Fibroblast of the conjunctiva (primary cell): ENCODE data around the gene ZNF841.
"Not testable (repeated sequence)": the region's sequence is repeated elsewhere in the genome, so short reads cannot be mapped to it uniquely, and the experiment has no call there.

Experiments used
- DNase-seq: peaks from one replicate; pipeline ENCODE4 v3.0.0-alpha.2; 2010; ENCODE audit warnings: low read depth

ZNF841 gene

DNA sequence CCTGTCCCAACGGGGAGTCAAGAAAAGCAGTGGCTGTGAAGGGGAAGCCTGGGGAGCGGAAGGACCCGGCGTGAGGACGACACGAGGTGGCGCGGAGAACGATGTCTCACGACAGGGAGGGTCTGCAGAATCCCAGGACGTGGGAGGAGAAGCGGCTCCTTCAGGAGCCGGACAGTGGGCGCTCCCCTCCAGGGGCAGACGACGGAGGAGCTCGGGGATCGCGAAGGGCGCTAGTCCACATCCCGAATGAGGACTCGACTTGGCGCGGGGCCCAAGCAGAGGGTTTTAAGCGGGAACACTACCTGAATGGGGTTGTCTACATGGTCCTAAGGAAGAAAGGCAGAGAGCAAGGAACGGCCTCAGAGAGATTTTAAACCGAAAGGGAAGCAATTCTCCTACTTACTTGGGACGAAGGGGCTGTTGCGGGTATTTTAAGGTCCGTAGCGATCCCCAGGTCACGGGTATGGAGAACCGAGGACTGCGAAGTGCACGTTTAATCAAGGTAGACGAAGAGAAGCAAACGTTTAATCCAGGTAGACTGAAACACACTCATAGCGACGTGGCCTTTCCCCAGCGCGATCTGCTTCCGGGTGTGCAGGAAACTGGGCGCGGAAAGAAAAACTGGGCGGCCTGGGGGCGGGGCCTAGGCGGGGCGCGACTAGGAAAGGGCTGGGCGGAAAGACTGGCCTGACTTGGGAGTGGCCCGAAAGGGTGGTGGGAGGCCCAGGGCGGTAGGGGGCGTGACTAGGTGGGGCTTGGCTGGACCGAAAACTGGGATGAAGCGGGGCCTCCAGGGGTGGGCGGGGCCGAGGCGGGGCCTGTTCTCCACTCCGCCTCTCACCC is at the start of gene ZNF841:
ZNF841 (minus strand) TSS at position 594 of the 843 bp plus-strand sequence. CDS start 10,964 bp downstream, outside the sequence.
- peak; percentile 91 for DNase-seq

DNA sequence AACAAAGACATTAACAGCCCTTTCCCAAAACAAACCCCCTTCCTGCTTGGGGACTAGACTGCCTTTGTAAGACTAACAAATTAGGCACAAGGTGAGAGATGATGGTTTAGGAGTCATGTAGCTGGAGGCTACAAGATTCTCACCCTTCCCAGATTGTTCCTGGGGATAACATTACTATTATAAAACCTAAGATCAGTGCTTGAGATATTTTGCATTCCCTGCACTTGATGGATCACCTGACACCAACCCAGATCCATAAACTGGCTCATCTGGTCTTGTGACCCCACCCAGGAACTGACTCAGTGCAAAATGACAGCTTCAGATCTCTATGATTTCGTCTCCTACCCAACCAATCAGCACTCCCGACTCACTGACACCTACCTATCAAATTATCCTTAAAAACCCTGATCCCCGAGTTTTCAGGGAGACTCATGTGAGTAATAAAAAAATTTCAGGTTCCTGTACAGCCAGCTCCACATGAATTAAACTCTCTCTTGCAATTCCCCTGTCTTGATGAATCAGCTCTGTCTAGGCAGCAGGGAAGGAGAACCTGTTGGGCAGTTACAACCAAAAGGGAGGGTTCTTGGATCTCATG is 46.5 kb upstream of the ZNF841 start:
- no peak for DNase-seq

- DNase-seq, result no peak
Measured at GRCh38 chr19:52141203-52141602, 45.6 kb upstream of the ZNF841 start.

DNA sequence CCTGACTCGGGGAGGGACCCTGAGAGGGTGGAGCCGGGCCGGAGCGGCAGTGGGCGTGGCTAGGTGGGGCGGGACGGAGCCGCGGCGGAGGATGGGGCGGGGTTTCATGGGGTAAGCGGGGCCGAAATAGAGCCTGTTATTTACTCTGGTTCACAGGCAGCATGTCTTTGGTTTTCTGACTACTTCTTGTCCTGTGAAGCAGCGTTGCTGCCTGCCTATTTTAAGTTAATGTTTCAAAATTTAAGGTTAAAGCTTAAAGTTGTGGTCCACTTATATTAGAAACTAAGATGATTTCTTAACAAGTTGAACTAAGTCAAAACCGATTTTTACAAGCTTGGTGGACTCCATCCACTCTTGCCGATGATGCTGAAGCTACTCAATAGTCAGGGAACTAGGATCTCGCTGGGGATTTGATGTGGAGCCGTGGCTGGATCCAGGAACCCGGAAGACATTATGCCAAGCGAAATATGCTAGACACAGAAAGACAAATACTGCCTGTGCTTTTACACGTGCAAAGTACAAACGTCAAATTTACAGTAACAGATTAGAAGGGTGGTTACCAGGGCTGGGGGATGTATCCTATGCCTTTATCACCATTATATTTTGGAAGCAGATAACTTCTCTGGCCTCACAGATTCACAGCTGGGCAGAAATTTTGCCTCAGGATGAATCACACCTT is 44.6 kb upstream of the ZNF841 start:
- no peak for DNase-seq

DNA sequence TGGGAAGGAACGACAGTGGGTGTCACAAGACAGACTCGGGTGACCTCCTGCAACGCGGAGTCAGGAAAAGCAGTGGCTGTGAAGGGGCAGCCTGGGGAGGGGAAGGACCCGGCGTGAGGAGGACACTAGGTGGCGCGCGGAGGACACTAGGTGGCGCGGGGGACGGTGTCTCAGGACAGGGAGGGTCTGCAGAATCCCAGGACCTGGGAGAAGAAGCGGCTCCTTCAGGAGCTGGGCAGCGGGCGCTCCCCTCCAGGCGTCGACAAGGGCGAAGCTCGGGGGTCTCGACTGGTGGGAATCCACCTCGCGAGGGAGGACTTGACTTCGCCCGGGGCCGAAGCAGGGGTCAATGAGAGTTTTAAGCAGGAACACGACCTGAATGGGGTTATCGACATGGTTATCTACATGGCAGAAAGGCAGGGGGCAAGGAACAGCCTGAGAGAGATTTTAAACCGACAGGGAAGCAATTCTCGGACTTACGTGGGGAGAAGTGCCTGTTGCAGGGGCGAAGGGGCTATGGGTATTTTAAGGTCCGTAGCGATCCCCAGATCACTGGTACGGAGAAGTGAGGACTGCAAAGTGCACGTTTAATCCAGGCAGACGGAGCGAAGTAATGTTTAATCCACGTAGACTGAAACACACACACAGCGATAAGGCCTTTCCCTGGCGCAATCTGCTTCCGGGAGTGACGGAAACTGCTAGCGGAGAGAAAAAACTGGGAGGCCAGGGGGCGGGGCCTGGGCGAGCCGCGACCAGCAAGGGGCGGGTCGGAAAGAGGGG is 43.9 kb upstream of the ZNF841 start, which contains the start of gene ZNF616:
ZNF616 (minus strand) TSS at position 687 of the 780 bp plus-strand sequence. CDS start 9,426 bp downstream, outside the sequence.
- peak; percentile 86 for DNase-seq

DNA sequence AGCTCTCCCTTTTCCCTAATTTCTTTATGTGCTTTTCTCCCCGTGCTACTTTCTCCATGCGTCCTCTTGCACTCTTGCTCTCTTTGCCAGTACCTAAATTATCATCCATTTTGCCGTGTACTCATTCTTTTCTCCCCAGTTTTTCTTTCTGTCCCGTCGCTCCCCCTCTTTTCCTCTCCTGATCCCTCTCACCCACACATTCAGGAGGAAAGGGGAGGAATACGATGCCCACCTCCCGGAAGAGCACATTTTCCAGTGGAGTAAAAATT is 43.4 kb upstream of the ZNF841 start:
- no peak for DNase-seq

DNA sequence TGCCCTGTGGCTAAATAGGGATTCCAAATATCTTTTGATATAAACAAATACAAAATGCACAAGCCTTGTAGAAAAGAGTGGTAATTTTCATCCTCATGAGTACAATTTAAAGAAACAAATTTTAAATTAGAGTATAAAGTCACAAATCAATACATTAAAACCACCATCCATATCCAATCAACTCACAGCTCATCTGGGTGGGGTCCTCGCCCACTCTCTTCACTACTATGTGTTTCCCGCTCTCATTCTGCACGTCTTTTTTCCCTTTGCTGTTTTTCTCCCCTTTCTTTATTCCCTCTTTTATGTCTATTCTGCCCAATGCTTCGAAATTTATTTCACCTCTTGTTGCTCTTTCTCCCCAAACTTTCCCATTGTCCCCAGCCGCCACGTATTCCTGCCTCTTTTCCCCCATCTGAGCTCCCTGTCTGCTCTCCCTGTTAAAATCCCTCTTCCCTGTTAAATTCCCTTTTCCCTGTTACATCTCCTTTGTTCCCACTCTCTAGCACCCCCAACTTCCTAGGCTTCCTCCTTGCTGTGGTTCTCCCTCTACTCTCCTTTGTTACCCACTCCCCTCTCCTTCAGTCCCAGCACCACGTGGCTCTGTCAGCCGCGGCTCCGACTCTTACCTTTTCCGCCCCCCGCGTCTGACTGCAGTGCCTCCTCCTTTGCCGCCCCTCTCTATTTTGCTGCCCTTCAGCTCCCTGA is 42.9 kb upstream of the ZNF841 start:
- DNase-seq, result no peak

DNA sequence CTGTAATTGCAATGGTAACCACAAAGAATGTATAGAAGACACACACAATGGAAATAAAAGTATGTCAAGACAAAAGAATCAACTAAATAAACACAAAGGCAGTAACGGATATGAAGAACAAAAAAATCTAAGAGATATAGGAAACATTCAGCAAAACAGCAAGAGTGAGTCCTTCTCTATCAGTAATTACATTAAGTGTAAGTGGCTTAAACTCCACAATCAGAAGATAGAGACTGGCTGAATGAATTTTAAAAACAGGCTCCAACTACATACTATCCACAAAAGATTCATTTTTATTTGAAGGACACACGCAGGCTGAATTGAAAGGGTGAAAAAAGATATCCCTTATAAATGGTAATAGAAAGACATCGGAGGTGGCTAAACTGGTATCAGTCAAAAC is 24.7 kb upstream of the ZNF841 start:
- no peak for DNase-seq

DNA sequence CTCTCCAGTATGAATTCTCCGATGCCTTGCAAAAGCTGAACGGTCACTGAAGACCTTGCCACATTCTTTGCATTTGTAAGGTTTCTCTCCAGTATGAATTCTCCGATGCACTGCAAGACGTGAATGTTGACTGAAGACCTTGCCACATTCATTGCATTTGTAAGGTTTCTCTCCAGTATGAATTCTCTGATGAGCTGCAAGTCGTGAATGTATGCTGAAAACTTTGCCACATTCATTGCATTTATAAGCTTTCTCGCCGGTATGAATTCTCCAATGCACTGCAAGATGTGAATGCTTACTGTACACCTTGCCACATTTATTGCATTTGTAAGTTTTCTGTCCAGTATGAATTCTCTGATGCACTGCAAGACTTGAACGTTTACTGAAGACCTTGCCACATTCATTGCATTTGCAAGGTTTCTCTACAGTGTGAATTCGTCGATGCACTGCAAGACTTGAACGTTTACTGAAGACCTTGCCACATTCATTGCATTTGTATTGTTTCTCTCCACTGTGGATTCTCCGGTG is 20.0 kb upstream of the ZNF841 start:
- no peak for DNase-seq

- no peak for DNase-seq
Measured at GRCh38 chr19:52114691-52115090, 19.1 kb upstream of the ZNF841 start.

GRCh38 chr19:52112624-52113023 is 17.1 kb upstream of the ZNF841 start:
- no peak for DNase-seq

DNA sequence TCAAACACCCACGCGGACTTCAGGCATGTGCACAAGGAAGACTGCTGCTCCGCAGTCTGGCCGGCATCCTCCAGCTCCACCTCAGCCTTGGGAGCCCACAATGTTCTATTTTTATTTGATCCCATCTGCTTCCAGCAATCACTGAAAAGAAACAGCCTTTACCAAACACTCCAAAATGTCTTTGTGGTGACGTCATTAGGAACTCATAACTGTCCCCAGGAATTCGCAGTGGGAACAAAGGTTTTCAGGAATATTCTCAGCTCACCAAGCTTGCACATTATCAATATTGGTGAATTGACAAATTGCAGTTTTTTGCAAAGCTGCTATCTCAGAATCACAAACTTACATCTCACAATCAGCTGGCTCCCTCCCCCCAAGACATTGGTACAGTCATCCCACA is 15.2 kb upstream of the ZNF841 start:
- DNase-seq, result no peak

GRCh38 chr19:52102782-52103181 is 7.2 kb upstream of the ZNF841 start:
- no peak for DNase-seq

- no peak for DNase-seq
Measured at GRCh38 chr19:52101866-52102562, 6.4 kb upstream of the ZNF841 start.

GRCh38 chr19:52099497-52100138 is 4.1 kb upstream of the ZNF841 start:
- no peak for DNase-seq

DNA sequence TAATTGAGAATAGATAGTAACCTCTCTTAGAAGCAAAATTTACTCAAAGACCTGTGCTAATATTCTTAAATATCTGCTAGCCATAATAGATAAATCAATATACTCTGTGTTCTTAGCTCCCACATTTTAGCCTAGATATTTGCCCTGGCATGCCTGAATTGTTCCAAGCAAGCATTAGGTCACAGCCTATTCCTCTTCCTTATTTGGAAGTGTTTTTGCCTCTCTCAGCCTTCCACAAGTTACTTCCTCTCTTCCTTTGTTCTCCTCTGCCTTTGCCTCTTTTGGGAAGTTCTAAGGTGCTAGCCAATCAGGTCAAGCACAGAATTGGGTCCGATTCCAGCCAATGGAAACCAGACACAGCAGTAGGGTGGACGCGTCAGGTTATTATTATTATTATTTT is 851 bp upstream of the ZNF841 start:
- DNase-seq, result not testable (repeated sequence)

DNA sequence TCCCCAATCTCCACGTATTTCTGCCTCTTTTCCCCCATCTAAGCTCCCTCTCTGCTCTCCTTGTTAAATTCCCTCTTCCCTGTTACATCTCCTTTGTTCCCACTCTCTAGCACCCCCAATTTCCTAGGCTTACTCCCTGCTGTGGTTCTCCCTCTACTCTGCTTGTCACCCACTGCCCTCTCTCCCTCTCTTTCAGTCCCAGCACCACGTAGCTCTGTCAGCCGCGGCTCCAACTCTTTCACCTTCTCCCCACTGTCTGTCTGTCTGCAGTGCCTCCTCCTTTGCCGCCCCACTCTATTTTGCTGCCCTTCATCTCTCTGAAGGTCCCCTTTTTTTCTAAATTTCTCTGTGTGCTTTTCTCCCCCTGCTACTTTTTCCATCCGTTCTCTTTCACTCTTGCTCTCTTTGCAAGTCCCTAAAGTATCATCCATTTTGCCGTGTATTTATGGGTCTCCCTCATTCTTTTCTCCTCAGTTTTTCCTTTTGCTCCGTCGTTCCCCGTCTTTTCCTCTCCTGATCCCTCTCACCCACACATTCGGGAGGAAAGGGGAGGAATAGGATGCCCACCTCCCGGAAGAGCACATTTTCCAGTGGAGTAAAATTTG is 937 bp downstream of the ZNF841 start:
- DNase-seq, result no peak

- no peak for DNase-seq
Measured at GRCh38 chr19:52086481-52086880, 9.1 kb downstream of the ZNF841 start.

DNA sequence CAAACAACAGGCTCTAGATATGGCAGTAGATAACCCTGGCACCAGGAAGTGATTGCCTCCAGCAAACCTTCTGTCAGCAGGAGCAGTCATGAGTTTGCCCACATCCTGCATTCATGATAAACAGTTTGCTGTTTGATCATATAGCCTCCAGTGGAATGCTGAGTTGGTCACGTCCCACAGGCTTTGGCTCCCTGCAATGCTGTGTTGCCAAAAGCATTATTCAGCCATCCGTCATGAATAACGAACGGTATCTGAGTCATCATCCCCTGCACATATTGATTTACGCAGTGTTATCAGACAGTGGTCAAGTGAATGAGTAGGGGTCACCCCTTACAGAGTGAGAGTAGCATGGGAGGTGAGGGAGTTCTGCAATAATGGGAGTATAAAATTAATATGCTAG is 25.1 kb downstream of the ZNF841 start:
- DNase-seq, result no peak

DNA sequence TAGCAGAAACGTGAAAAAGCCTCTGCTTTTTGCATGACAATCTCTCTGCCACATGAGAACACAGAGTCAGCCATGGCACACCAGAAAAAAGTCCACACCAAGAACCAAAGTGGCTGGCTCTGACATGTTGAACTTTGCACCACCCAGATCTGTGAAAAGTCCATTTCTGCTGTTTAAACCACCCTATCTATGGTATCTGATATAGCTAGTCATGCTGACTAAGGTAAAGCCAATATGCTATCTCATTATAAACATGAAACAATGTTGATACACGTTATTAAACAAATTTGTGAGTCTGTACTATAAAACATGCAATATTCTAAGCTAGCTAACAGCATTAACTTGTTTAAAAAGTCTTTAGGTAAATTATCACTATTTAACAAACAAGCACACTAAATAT is 25.9 kb downstream of the ZNF841 start:
- DNase-seq, result no peak
